Neural cell (in vitro differentiated cells): ENCODE data around the gene NPAS2. TPM values are rescaled to one million over a fixed set of nuclear protein-coding genes. Genes with fewer than 3 reads are reported as not detected.

Experiments
- H2AFZ ChIP-seq: fragments of 200-600, 300-800 bp; sonication (generic), shearing (Covaris generic); 2 replicates; pipeline ENCODE4 v1.6.0; 2014; ENCODE audit warnings: low read depth, mild to moderate bottlenecking, antibody characterized with exemption, low read length, moderate library complexity
- H3F3A ChIP-seq: fragments of 200-600 bp; shearing (Covaris generic); 2 replicates; pipeline ENCODE4 v1.6.1; 2016; ENCODE audit warnings: mild to moderate bottlenecking, moderate library complexity, mixed read lengths, antibody characterized with exemption, low read length; ENCODE audit not compliant: insufficient read depth, poor library complexity, severe bottlenecking
- H3K27ac ChIP-seq: fragments of 200-600, 300-800 bp; sonication (generic), shearing (Covaris generic); 2 replicates; pipeline ENCODE4 v1.5.1; 2014; ENCODE audit warnings: mild to moderate bottlenecking, low read length, moderate library complexity
- H3K27me3 ChIP-seq: fragments of 300-800, 200-600 bp; sonication (generic), shearing (Covaris generic); 2 replicates; pipeline ENCODE4 v1.6.0; 2014; ENCODE audit warnings: mild to moderate bottlenecking, low read depth, low read length, moderate library complexity; ENCODE audit not compliant: insufficient read depth
- H3K36me3 ChIP-seq: fragments of 300-800, 200-600 bp; sonication (generic), shearing (Covaris generic); 2 replicates; pipeline ENCODE4 v1.5.1; 2014; ENCODE audit warnings: mild to moderate bottlenecking, antibody characterized with exemption, low read length, moderate library complexity; ENCODE audit not compliant: insufficient read depth
- H3K4me2 ChIP-seq: fragments of 300-800, 200-600 bp; sonication (generic), shearing (Covaris generic); 2 replicates; pipeline ENCODE4 v1.6.0; 2014; ENCODE audit warnings: mild to moderate bottlenecking, low read length
- H3K4me3 ChIP-seq: fragments of 300-800, 200-600 bp; sonication (generic), shearing (Covaris generic); 2 replicates; pipeline ENCODE4 v1.5.1; 2014; ENCODE audit warnings: mild to moderate bottlenecking, low read length, moderate library complexity
- H3K79me2 ChIP-seq: fragments of 200-600 bp; shearing (Covaris generic); replicated peaks from 2 replicates; pipeline ENCODE4 v1.6.0; 2014; ENCODE audit warnings: mild to moderate bottlenecking, low read length, moderate library complexity; ENCODE audit not compliant: insufficient read depth
- H3K9ac ChIP-seq: fragments of 300-800, 200-600 bp; sonication (generic), shearing (Covaris generic); 2 replicates; pipeline ENCODE4 v1.6.1; 2016; ENCODE audit warnings: mild to moderate bottlenecking, low read length, mixed read lengths
- H3K9me2 ChIP-seq: fragments of 200-600 bp; shearing (Covaris generic); 2 replicates; pipeline ENCODE4 v1.6.1; 2016; ENCODE audit warnings: mild to moderate bottlenecking, low read length, mixed read lengths; ENCODE audit not compliant: insufficient read depth
- H3K9me3 ChIP-seq: fragments of 200-600, 300-800 bp; sonication (generic), shearing (Covaris generic); 2 replicates; pipeline ENCODE4 v1.6.1; 2016; ENCODE audit warnings: mild to moderate bottlenecking, mixed run types, low read length, moderate library complexity, mixed read lengths
- H4K20me1 ChIP-seq: fragments of 200-600 bp; shearing (Covaris generic); 2 replicates; pipeline ENCODE4 v1.6.1; 2016; ENCODE audit warnings: mild to moderate bottlenecking, mixed run types; ENCODE audit not compliant: insufficient read depth
- CTCF ChIP-seq: fragments of 450-650 bp; IDR thresholded peaks from 2 replicates; pipeline ENCODE4 v1.5.1; 2014; ENCODE audit warnings: antibody characterized with exemption, mild to moderate bottlenecking, moderate library complexity; ENCODE audit not compliant: poor library complexity, severe bottlenecking
- EP300 ChIP-seq: fragments of 450-650 bp; conservative IDR thresholded peaks from 2 replicates; pipeline ENCODE4 v1.6.1; 2014; ENCODE audit warnings: antibody characterized with exemption, mild to moderate bottlenecking, moderate library complexity; ENCODE audit not compliant: poor library complexity, severe bottlenecking
- EZH2 ChIP-seq: fragments of 200-600, 300-800 bp; shearing (Covaris generic), sonication (generic); IDR thresholded peaks from 2 replicates; pipeline ENCODE4 v1.6.1; 2014; ENCODE audit warnings: antibody characterized with exemption, low read length, borderline replicate concordance, mild to moderate bottlenecking; ENCODE audit not compliant: insufficient read depth, poor library complexity, severe bottlenecking
- MXI1 ChIP-seq: fragments of 450-650 bp; conservative IDR thresholded peaks from 2 replicates; pipeline ENCODE4 v1.6.1; 2014; ENCODE audit warnings: antibody characterized with exemption, mild to moderate bottlenecking; ENCODE audit not compliant: poor library complexity, severe bottlenecking
- POLR2AphosphoS5 ChIP-seq: IDR thresholded peaks from 2 replicates; pipeline ENCODE4 v1.6.1; 2012
- RAD21 ChIP-seq: fragments of 450-650 bp; conservative IDR thresholded peaks from 2 replicates; pipeline ENCODE4 v1.6.1; 2014; ENCODE audit warnings: antibody characterized with exemption, mild to moderate bottlenecking, moderate library complexity
- REST ChIP-seq: IDR thresholded peaks from 2 replicates; pipeline ENCODE4 v1.6.1; 2012; ENCODE audit warnings: borderline replicate concordance
- SMC3 ChIP-seq: fragments of 450-650 bp; conservative IDR thresholded peaks from 2 replicates; pipeline ENCODE4 v1.6.1; 2014; ENCODE audit warnings: antibody characterized with exemption, mild to moderate bottlenecking, moderate library complexity; ENCODE audit not compliant: poor library complexity
- TAF1 ChIP-seq: IDR thresholded peaks from 2 replicates; pipeline ENCODE4 v1.6.1; 2012; ENCODE audit warnings: low read depth
- polyA plus RNA-seq: library from polyadenylated mRNA; depleted of rRNA; stranded (reverse); fragments of >200 nt; gene quantifications from 2 replicates; pipeline ENCODE4 v1.2.3, GENCODE V29; 2014

Gene NPAS2
- polyA plus RNA-seq, 1 donor from 2014 or later = 2.1 TPM

- Histone ChIP-seq H3K9me3 (no peaks in the 10 kb centered on the region), H3K27ac (no peak overlapping the region), H3K9me2 (no peaks in the 10 kb centered on the region), H4K20me1 (no peaks in the 10 kb centered on the region), H3F3A (peaks cover 4% of the 10 kb centered on the region), H3K36me3 (no peaks in the 10 kb centered on the region), H3K27me3 (peaks cover 14% of the 10 kb centered on the region), H3K4me2 (no peak overlapping the region), H3K4me3 (no peak overlapping the region), H2AFZ (no peak overlapping the region), H3K79me2 (no peaks in the 10 kb centered on the region), H3K9ac (no peak overlapping the region)
- TF ChIP-seq EP300 = no peak
Measured at GRCh38 chr2:100826494-100826893, 6.6 kb downstream of the NPAS2 start.

- H3K9ac ChIP-seq = no peak overlapping the region
- H2AFZ ChIP-seq = no peak overlapping the region
- no peaks in the 10 kb centered on the region for H3K27me3 ChIP-seq
- H3K4me2 ChIP-seq = no peak overlapping the region
- no peaks in the 10 kb centered on the region for H3K79me2 ChIP-seq
- H3K9me3 ChIP-seq = no peaks in the 10 kb centered on the region
- H3K36me3 ChIP-seq = no peaks in the 10 kb centered on the region
- no peaks in the 10 kb centered on the region for H3F3A ChIP-seq
- H3K27ac ChIP-seq = no peak overlapping the region
- no peaks in the 10 kb centered on the region for H4K20me1 ChIP-seq
- no peak overlapping the region for H3K4me3 ChIP-seq
- TF ChIP-seq REST (no peak), SMC3 (no peak), POLR2AphosphoS5 (no peak), EP300 (no peak), RAD21 (no peak), TAF1 (no peak), EZH2 (no peak), CTCF (no peak), MXI1 (no peak)
- no peaks in the 10 kb centered on the region for H3K9me2 ChIP-seq
Measured at GRCh38 chr2:100831158-100831750, 11.3 kb downstream of the NPAS2 start.

- H3K27me3 ChIP-seq = no peaks in the 10 kb centered on the region
- H3K4me3 ChIP-seq = no peak overlapping the region
- no peak for TF ChIP-seq CTCF
- TF ChIP-seq REST = no peak
- no peak for TF ChIP-seq POLR2AphosphoS5
- TF ChIP-seq TAF1 = no peak
- no peaks in the 10 kb centered on the region for H3K79me2 ChIP-seq
- no peak overlapping the region for H3K9ac ChIP-seq
- no peaks in the 10 kb centered on the region for H3K9me2 ChIP-seq
- no peak overlapping the region for H3K27ac ChIP-seq
- no peaks in the 10 kb centered on the region for H3F3A ChIP-seq
- no peaks in the 10 kb centered on the region for H3K36me3 ChIP-seq
- no peak overlapping the region for H3K4me2 ChIP-seq
- no peak overlapping the region for H2AFZ ChIP-seq
- no peaks in the 10 kb centered on the region for H4K20me1 ChIP-seq
- no peaks in the 10 kb centered on the region for H3K9me3 ChIP-seq
Measured at GRCh38 chr2:100831831-100832230, 11.9 kb downstream of the NPAS2 start.
